Choroid plexus epithelial cell (primary cell): ENCODE measurements around the gene RNF175.

Experiments used
- DNase-seq: peaks from one replicate; pipeline ENCODE4 v3.0.0-alpha.2; 2010; ENCODE audit warnings: low read depth
- H3K4me3 ChIP-seq: 2 replicates; pipeline ENCODE4 v1.5.1; 2011; ENCODE audit warnings: low read depth, mild to moderate bottlenecking, control low read depth, low read length, moderate library complexity
- TF ChIP-seq, protein P1 (sequence below): conservative IDR thresholded peaks from 2 replicates; pipeline ENCODE4 v1.5.1; 2011; ENCODE audit warnings: low read depth, mild to moderate bottlenecking, control low read depth, inconsistent platforms, low read length, moderate library complexity

Gene RNF175

DNA sequence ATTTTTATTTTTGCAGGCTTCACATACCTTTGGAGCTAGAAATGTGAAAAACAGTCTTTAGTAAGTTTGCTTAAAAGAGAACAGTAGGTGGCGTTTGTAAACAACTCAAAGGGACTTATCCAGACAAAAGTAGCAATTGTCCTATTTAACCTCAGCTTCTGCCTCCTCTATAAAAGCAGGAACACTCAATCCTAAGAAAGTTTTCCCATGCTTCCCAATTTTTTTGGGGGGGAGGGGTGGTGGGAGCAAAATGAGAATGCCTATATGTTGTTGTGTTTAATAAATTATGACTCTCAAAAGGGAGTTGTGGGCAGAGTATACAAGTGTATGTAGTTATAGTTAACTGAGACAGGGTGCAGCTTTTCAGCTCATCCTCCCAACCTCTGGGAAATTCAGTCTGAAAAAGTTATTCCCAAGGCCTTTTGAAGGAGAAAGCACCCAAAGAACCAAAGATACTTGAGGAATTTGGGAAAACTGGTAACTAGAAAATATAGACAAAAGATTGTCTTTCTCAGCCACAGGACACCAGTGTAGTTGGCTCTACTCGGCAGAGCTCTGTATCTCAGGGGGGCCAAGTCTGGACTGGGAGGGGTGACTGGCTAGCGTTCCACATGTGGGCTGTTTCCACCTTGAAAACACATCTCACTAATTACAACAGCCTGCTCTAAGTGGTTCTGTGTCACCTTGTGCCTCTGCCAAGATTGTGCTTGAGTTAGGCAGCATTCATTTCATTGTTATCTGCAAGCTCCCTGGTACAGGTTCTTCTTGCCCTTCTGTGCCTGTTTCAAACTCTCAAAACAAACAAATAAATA is 26.3 kb upstream of the RNF175 start:
- DNase-seq: peak; percentile 68
- TF ChIP-seq, protein P1, sequence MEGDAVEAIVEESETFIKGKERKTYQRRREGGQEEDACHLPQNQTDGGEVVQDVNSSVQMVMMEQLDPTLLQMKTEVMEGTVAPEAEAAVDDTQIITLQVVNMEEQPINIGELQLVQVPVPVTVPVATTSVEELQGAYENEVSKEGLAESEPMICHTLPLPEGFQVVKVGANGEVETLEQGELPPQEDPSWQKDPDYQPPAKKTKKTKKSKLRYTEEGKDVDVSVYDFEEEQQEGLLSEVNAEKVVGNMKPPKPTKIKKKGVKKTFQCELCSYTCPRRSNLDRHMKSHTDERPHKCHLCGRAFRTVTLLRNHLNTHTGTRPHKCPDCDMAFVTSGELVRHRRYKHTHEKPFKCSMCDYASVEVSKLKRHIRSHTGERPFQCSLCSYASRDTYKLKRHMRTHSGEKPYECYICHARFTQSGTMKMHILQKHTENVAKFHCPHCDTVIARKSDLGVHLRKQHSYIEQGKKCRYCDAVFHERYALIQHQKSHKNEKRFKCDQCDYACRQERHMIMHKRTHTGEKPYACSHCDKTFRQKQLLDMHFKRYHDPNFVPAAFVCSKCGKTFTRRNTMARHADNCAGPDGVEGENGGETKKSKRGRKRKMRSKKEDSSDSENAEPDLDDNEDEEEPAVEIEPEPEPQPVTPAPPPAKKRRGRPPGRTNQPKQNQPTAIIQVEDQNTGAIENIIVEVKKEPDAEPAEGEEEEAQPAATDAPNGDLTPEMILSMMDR: peak; percentile 57
- H3K4me3 ChIP-seq: no peak overlapping the region

DNA sequence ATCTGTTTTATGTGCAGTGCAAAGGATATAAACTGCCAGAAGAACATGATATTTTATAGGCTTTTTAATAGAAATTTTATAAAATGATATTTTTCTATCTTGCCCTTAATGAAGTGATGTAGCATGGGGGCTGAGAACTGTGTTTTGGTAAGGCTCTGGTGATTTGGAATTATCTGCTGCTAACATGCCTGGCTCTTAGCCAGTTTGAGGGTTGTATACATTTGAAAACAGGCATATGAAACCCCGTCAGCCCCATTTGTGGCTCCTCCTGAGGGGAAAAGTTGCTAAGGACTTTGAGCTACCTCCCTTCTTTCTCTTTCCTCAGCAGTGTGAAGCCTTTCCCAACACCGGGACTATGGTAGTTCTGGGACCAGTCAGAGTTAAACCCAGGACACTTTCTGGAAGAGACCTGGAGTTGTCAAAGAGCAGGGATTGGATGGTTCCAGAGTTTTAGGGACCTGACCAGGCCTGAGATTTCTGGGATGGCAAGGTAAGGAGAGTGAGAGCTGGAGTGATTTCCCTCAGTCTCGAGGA is 24.4 kb upstream of the RNF175 start:
- TF ChIP-seq, protein P1: no peak
- H3K4me3 ChIP-seq: no peak overlapping the region

DNA sequence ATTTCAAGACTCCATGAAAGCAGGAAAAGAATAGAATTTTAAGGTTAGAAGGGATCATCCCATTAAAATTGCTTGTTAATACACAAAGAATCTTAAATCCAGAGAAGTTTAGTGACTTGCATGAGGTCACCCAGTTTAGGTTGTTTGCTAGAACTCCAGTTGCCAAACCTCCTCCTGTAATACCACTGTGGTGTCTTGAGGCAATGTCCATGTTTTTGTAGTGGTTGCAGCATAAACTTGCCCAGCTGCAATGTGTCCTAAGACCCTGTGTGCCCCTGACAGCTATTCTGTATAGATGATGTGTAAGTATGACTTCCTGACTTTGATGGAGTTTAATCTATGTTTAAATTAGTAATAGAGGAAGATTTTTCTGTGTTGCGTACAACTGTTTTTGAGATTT is 22.8 kb upstream of the RNF175 start:
- no peak overlapping the region for H3K4me3 ChIP-seq
- DNase-seq: peak; percentile 15
- TF ChIP-seq, protein P1: no peak

More for the DNA sequence above, 24.4 kb upstream of the RNF175 start:
- no peak for DNase-seq

DNA sequence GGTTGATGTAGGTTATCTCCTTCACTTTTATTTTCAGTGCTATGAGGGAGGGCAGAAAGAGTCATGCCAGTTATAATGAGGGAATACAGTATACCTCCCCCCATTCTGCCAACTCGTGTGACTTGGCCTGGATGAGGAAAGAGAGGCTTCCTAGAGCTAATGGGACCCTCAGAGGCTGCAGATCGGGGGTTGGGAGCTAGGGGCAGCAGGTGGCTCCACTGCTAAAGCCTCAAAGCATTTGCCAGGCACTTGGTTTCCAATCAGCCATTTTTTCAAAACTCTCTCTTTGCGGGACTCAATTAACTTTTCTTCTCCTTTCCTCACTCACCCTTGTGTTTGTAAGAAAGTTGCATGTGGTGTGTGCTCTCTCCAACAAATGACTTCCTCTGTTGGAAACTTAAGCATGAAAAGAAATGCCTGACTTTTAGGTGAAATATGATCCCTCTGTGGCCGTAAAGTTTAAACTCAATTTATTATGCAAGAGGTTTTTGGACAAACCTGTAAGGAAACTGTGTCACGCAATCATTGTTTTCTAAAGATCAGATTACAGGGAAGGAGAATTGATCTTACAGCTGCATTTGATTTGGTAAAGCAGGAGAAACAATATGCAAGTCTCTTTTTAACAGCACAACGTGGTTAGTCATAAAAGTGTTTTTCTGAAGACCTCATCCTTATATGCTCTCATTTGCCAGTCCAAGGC is 22.0 kb upstream of the RNF175 start:
- no peak overlapping the region for H3K4me3 ChIP-seq
- TF ChIP-seq, protein P1: peak; percentile 8
- DNase-seq: peak; percentile 60

DNA sequence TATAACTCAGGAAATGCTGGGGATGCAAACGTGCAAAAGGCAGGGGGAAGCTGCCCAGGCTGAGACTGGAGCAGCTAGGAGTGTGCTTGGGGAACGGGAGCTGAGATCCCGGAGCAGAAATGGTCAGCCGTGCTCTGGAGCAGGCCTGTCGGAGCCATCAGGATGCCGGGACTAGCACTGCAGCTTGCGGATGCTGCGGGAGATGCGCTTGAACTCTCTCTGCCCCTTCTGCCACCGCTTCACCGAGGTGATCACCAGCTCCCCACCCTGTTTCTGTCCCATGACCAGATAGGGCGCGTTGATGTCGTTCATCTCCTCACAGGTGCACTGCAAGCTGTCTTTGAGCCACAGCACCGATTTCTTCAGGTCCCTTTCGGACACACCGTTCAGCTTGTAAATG is 21.5 kb upstream of the RNF175 start:
- no peak overlapping the region for H3K4me3 ChIP-seq
- no peak for DNase-seq
- TF ChIP-seq, protein P1: no peak

DNA sequence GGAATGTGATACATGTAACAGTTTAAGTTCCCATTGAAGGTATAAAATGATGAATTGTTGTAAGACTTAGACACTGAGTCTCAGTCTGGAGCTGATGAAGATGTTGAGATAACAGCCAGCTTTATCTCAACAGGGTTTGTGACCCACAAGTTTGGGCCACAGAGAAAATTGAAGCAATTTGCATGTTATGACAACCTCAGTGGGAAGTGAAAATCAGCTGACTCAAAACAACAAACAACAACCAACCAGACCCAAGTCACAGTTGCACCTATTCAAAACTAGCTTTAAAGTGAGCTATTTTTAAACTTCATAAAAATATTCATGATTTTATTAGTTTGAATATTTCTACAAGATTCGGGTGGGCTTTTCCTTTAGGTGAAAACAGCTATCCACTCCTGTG is 21.1 kb upstream of the RNF175 start:
- TF ChIP-seq, protein P1: no peak
- no peak for DNase-seq

More for the DNA sequence above, 21.1 kb upstream of the RNF175 start:
- no peak overlapping the region for H3K4me3 ChIP-seq
